ENCODE measurements around the gene FAM219A.
A peak's percentile ranks its signal among the peaks of the same experiment; 100 is the strongest.

Gene FAM219A

GRCh38 chr9:34465468-34465867, 7.1 kb upstream of the FAM219A start:
- Mint-ChIP-seq H3K9me3 (no peaks in the 10 kb centered on the region), H3K27ac (no peak overlapping the region), H3K4me1 (ENCODE audit: low read depth in 2 of 2) (no peaks in the 10 kb centered on the region), H3K36me3 (ENCODE audit: insufficient read depth) (peaks cover 2% of the 10 kb centered on the region), H3K4me3 (no peak overlapping the region), H3K27me3 (peaks cover 0 to 10% of the 10 kb centered on the region in 2 donors)
- DNase-seq, result no peak
- ATAC-seq (replicated peaks), result no peak

DNA sequence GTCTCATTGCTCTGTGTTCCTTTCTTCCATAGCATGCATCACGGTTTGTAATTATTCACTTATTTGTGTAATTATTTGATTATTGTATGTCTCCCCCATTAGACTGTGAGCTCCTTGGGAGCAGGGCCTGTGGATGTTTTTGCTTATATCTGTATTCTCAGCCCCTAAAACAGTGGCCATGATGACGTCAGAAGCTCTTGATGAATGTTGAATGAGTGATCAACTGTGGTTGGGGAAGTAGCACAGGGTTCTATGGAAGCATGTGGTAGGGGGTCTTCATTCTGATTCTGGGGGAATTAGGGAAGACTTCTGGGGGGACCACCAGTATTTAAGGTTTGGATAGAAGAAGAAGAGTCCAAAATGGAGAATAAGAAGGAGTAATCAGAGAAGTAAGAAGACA, 6.2 kb upstream of the FAM219A start:
- peaks cover 2% of the 10 kb centered on the region for H3K36me3 Mint-ChIP-seq (ENCODE audit: insufficient read depth)
- no peak overlapping the region for H3K4me3 Mint-ChIP-seq
- H3K27ac Mint-ChIP-seq, result no peak overlapping the region
- ATAC-seq (replicated peaks), result no peak
- peaks cover 0 to 10% of the 10 kb centered on the region in 2 donors for H3K27me3 Mint-ChIP-seq
- H3K4me1 Mint-ChIP-seq (ENCODE audit: low read depth in 2 of 2), result peaks cover 2 to 5% of the 10 kb centered on the region in 2 donors
- no peak for DNase-seq
- no peaks in the 10 kb centered on the region for H3K9me3 Mint-ChIP-seq

GRCh38 chr9:34463901-34464232, 5.5 kb upstream of the FAM219A start:
- ATAC-seq (replicated peaks) (no peak), DNase-seq (no peak)
- peaks cover 2% of the 10 kb centered on the region for H3K36me3 Mint-ChIP-seq (ENCODE audit: insufficient read depth)
- peaks cover 0 to 10% of the 10 kb centered on the region in 2 donors for H3K27me3 Mint-ChIP-seq
- no peaks in the 10 kb centered on the region for H3K9me3 Mint-ChIP-seq
- H3K4me1 Mint-ChIP-seq (ENCODE audit: low read depth in 2 of 2), result peaks cover 9 to 12% of the 10 kb centered on the region in 2 donors
- no peak overlapping the region for H3K4me3 Mint-ChIP-seq
- no peak overlapping the region for H3K27ac Mint-ChIP-seq

DNA sequence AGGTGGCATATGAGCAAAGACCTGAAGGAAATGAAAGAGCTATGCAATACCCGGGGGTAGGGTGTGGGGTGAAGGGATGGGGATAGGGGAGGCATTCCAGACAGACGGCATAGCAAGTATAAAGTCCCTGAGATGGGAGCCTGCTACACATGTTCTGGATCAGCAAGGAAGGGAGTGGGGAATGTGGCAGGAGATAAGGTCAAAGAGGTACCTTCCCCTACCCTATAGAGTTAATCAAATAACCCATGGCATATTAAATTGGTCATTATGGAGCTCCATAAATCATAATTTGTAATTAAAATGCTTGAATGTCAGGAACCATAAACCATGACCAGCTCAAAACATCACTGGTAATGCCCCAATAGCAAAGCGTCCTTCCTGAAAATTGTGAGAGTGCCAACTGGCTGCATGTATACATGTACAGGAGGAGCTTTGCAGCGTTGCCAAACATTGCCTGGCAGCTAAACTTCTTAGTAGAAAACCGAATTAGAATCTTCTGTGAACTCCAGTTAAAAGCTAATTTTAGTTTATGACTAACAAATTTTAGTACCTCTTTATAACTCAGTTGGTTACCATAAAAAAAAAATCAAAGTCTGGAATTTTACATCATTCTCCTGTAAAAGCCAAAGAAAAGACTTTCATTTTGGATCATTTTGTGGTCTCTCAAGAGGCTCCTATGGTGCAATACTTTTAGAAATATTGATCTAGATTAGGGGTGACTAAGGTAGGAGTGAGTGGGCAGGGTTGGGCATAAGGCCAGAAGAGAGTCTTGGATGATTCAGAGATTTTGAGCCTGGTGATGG, 4.9 kb upstream of the FAM219A start:
- Mint-ChIP-seq H3K36me3 (ENCODE audit: insufficient read depth) (peaks cover 4% of the 10 kb centered on the region), H3K9me3 (no peaks in the 10 kb centered on the region), H3K27me3 (peaks cover 0 to 10% of the 10 kb centered on the region in 2 donors), H3K4me1 (ENCODE audit: low read depth in 2 of 2) (peaks cover 14 to 18% of the 10 kb centered on the region in 2 donors), H3K4me3 (no peak overlapping the region), H3K27ac (no peak overlapping the region)
- DNase-seq (no peak), ATAC-seq (replicated peaks) (no peak)

DNA sequence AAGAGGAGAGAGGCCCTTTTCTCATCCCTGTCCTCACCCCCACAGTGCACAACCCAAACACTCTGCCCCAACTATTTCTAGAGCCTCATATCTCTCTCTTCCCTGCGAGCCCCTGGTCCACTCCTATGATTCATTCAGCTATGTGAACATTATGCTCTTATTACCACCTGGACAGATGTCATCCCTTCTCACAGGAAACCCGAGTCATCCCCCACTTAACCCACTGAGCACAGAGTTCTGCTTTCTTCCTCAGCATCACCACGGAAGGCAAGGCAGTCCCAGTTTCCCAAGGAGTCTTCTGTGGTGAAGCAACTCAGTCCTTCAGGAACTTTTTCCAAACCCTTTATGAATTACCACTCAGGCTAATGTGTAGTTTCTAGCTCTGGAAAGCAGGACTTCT, 1.6 kb upstream of the FAM219A start:
- ATAC-seq (replicated peaks) (no peak), DNase-seq (no peak)
- peaks cover 4% of the 10 kb centered on the region for H3K36me3 Mint-ChIP-seq (ENCODE audit: insufficient read depth)
- H3K27me3 Mint-ChIP-seq, result peaks cover 0 to 10% of the 10 kb centered on the region in 2 donors
- peaks cover 26 to 38% of the 10 kb centered on the region in 2 donors for H3K4me1 Mint-ChIP-seq (ENCODE audit: low read depth in 2 of 2)
- H3K4me3 Mint-ChIP-seq, result peak overlapping the region in 1 of 2 donors; percentile 86
- no peak overlapping the region for H3K27ac Mint-ChIP-seq
- H3K9me3 Mint-ChIP-seq, result no peaks in the 10 kb centered on the region

DNA sequence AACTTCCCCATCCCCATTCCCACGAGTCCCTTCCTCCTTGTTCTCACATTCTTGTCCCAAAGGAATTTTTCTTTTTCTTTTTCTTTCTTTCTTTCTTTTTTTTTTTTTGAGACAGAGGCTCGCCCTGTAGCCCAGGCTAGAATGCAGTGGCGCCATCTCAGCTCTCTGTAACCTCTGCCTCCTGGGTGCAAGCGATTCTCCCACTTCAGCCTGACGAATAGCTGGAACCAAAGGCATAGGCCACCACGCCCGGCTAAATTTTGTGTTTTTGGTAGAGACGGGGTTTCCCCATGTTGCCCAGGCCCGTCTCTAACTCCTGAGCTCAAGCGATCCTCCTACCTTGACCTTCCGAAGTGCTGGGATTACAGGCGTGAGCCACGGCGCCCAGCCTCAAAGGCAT, 986 bp upstream of the FAM219A start:
- no peak for ATAC-seq (replicated peaks)
- peak overlapping the region; percentile 84 to 86 for H3K4me3 Mint-ChIP-seq
- DNase-seq, result no peak
- H3K27ac Mint-ChIP-seq, result peak overlapping the region; percentile 80 to 83
- peaks cover 0 to 10% of the 10 kb centered on the region in 2 donors for H3K27me3 Mint-ChIP-seq
- no peaks in the 10 kb centered on the region for H3K9me3 Mint-ChIP-seq
- H3K36me3 Mint-ChIP-seq (ENCODE audit: insufficient read depth), result peaks cover 4% of the 10 kb centered on the region
- H3K4me1 Mint-ChIP-seq (ENCODE audit: low read depth in 2 of 2), result peaks cover 26 to 38% of the 10 kb centered on the region in 2 donors

DNA sequence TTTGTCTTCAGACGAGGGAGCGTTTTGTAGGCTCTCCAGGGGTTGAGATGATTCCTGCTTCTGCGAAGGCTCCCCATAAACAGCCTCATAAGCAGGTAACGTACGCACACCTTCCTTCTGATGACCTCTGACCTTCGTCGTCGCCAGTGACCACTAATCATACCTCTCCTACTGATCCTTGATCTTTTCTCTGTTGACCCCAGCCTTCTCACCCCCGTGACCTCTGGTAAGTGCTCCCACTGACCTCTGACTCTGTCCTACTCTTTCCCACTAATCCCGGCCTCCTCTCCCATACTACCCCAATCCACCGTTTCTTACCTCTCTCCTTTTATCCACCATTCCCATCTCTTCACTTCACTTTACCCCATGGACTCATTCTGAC, 580 bp upstream of the FAM219A start:
- DNase-seq (no peak), ATAC-seq (replicated peaks) (no peak)
- peak overlapping the region; percentile 83 to 86 for H3K27ac Mint-ChIP-seq
- H3K27me3 Mint-ChIP-seq, result peaks cover 0 to 10% of the 10 kb centered on the region in 2 donors
- peak overlapping the region; percentile 84 to 86 for H3K4me3 Mint-ChIP-seq
- H3K9me3 Mint-ChIP-seq, result no peaks in the 10 kb centered on the region
- H3K36me3 Mint-ChIP-seq (ENCODE audit: insufficient read depth), result peaks cover 4% of the 10 kb centered on the region
- peaks cover 26 to 38% of the 10 kb centered on the region in 2 donors for H3K4me1 Mint-ChIP-seq (ENCODE audit: low read depth in 2 of 2)

GRCh38 chr9:34457266-34458012, 931 bp downstream of the FAM219A start:
- Mint-ChIP-seq H3K27ac (peak overlapping the region in 1 of 2 donors; percentile 83), H3K27me3 (peaks cover 0 to 10% of the 10 kb centered on the region in 2 donors), H3K4me1 (ENCODE audit: low read depth in 2 of 2) (peaks cover 29 to 41% of the 10 kb centered on the region in 2 donors), H3K4me3 (peak overlapping the region; percentile 84 to 86), H3K9me3 (no peaks in the 10 kb centered on the region), H3K36me3 (ENCODE audit: insufficient read depth) (peaks cover 4% of the 10 kb centered on the region)
- peak in 2 of 3 experiments; percentile 9 to 17 for DNase-seq
- ATAC-seq (replicated peaks), result no peak

GRCh38 chr9:34456746-34457145, 1.6 kb downstream of the FAM219A start:
- H3K27me3 Mint-ChIP-seq, result peaks cover 0 to 6% of the 10 kb centered on the region in 2 donors
- peaks cover 4% of the 10 kb centered on the region for H3K36me3 Mint-ChIP-seq (ENCODE audit: insufficient read depth)
- DNase-seq (no peak), ATAC-seq (replicated peaks) (no peak)
- H3K4me3 Mint-ChIP-seq, result peak overlapping the region; percentile 84 to 86
- no peaks in the 10 kb centered on the region for H3K9me3 Mint-ChIP-seq
- no peak overlapping the region for H3K27ac Mint-ChIP-seq
- H3K4me1 Mint-ChIP-seq (ENCODE audit: low read depth in 2 of 2), result peaks cover 29 to 44% of the 10 kb centered on the region in 2 donors

DNA sequence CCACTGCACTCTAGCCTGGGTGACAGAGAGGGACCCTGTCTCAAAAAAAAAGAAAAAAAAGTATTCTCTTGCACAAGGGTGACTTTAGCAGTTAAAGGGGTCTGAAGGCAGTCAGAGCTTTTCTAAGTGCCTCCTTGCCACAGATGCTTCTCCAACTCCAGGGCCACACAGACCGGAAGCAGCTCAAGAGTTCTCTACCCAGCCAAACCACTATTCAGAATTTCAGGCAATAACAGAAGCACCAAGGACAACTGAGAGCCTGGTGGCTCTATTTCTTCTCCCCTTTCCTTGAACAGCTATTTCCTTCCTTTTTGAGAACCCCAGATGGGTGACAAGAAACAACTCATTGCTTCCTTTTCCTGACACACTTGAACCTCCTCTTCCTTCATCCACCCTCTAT, 2.2 kb downstream of the FAM219A start:
- Mint-ChIP-seq H3K4me1 (ENCODE audit: low read depth in 2 of 2) (peaks cover 35 to 49% of the 10 kb centered on the region in 2 donors), H3K27me3 (no peaks in the 10 kb centered on the region), H3K4me3 (no peak overlapping the region)

DNA sequence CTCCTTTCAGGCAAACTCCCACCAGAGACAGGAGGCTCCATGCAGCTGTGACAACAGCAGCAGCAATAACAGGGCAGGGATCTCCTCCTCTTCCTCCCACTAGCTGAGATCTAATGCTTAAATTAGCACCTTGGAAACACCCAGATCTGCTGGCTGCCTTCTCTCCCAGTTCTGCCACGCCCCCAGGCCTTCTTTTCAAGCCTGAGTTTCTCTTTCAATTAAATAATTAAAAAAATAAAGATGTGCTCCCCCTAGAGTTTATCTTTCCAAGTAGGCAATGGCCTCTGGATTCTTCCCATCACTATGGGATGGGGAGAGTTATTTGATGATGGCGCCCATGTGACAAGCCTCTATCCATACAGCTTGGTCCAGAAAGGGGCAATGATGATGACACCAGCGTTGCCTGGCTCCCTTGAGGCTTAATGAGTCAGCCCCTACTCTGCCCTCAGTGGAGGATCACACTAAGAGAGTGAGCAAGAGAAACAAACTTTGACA, 3.8 kb downstream of the FAM219A start:
- DNase-seq (no peak), ATAC-seq (replicated peaks) (no peak)
- Mint-ChIP-seq H3K27ac (no peak overlapping the region), H3K4me1 (ENCODE audit: low read depth in 2 of 2) (peaks cover 30 to 51% of the 10 kb centered on the region in 2 donors), H3K4me3 (no peak overlapping the region), H3K9me3 (no peaks in the 10 kb centered on the region), H3K36me3 (ENCODE audit: insufficient read depth) (peaks cover 4% of the 10 kb centered on the region), H3K27me3 (no peaks in the 10 kb centered on the region)

More for the DNA sequence above, 2.2 kb downstream of the FAM219A start:
- ATAC-seq (replicated peaks) (no peak), DNase-seq (no peak)
- Mint-ChIP-seq H3K36me3 (ENCODE audit: insufficient read depth) (peaks cover 4% of the 10 kb centered on the region), H3K27ac (no peak overlapping the region), H3K9me3 (no peaks in the 10 kb centered on the region)

GRCh38 chr9:34452568-34452967, 5.8 kb downstream of the FAM219A start:
- H3K4me1 Mint-ChIP-seq (ENCODE audit: low read depth in 2 of 2), result peaks cover 14 to 33% of the 10 kb centered on the region in 2 donors
- no peaks in the 10 kb centered on the region for H3K9me3 Mint-ChIP-seq
- DNase-seq, result no peak
- H3K27me3 Mint-ChIP-seq, result no peaks in the 10 kb centered on the region
- no peak overlapping the region for H3K27ac Mint-ChIP-seq
- no peak overlapping the region for H3K4me3 Mint-ChIP-seq
- H3K36me3 Mint-ChIP-seq (ENCODE audit: insufficient read depth), result no peaks in the 10 kb centered on the region
- ATAC-seq (replicated peaks), result no peak

GRCh38 chr9:34451545-34451944, 6.8 kb downstream of the FAM219A start:
- Mint-ChIP-seq H3K4me3 (no peak overlapping the region), H3K27me3 (no peaks in the 10 kb centered on the region), H3K9me3 (no peaks in the 10 kb centered on the region), H3K27ac (no peak overlapping the region), H3K4me1 (ENCODE audit: low read depth in 2 of 2) (peaks cover 9 to 23% of the 10 kb centered on the region in 2 donors), H3K36me3 (ENCODE audit: insufficient read depth) (no peaks in the 10 kb centered on the region)
- DNase-seq (no peak), ATAC-seq (replicated peaks) (no peak)
